ENCODE results near the gene NCKAP5.
"Not testable (repeated sequence)": the region's sequence is repeated elsewhere in the genome, so short reads cannot be mapped to it uniquely, and the experiment has no call there.

NCKAP5 gene

DNA sequence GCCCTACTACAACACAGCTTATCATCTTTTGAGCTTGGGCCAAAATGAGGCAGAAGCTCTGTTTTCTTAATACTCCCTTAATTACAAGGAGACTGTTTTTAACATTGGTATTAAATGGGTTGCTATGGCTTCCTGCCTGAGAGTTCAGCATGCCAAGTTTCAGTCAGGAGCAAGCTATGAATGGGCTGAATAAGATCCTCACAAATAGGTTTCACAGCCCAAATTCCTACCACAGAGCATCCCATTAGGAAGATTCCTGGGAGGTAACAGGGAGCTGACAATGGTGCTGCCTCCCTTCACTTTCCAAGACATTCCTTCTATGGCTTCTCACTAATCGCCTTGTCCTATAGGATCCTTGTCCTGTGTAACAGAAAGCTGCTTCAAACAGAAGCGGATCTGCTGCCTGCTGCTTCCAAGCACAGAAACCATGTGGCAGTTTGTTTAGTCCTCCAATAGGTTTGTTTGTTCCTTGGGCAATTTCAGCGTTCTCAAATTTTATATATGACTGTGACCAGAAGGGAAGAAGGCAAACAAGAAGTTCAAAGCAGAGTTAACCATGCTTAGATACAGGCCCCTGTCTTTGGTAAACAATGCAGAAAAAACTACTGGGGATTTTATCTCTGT lies 70.9 kb downstream of the NCKAP5 start:
- DNase-seq (ENCODE audit: low read depth in 2 of 2), result no peak

DNA sequence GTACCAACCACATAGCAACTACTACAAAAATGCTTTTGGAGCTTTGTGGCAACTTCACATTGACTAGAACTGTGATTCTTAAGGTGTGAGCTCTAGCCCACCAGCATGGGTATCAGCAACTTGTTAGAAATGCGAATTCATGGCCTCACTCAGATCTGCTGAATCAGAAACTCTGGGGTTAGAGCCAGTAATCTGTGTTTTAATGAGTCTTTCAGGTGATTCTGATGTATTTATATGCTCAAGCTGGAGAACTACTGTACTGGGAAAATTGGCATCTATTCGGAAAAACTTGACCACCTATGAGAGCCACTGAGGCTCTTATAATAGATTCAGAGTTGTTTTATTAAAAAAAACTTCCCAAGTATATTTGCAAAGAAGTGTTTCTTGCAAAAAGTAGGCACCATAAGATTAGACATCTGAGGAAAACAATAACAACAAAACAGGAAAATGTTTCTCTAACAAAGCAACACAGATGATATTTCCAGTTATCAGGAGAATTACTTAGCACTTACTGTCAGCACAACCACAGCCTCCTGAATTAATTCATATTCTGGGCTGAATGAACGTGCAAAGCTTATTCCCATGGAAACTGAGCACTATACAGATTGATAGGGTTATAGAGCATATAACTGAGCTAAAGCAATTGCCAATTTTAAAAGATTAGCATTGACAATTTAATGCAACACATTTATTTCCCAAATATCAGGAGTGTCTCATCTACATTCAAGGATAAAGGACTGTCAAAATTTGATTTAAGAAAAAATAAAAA lies 71.6 kb downstream of the NCKAP5 start:
- DNase-seq (ENCODE audit: low read depth in 2 of 2), result no peak

DNA sequence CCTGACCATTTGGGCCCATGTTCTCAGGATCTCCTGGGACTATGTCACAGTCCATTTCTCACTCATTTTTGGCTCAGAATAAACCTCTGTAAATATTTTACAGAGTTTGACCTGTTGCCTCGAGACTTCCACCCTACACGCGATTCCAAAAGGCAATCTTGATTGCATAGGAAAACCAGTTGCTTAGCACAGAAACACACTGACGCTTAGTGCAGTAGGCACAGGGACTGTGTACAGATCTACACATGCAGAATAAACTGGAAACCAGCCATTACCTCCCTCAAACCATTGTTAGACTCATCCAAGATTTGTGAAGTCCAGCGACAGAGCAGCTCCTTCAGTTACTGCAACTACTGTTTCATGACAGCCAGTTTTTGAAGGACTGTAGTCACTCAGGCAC lies 73.0 kb downstream of the NCKAP5 start:
- DNase-seq (ENCODE audit: low read depth in 2 of 2), result no peak

DNA sequence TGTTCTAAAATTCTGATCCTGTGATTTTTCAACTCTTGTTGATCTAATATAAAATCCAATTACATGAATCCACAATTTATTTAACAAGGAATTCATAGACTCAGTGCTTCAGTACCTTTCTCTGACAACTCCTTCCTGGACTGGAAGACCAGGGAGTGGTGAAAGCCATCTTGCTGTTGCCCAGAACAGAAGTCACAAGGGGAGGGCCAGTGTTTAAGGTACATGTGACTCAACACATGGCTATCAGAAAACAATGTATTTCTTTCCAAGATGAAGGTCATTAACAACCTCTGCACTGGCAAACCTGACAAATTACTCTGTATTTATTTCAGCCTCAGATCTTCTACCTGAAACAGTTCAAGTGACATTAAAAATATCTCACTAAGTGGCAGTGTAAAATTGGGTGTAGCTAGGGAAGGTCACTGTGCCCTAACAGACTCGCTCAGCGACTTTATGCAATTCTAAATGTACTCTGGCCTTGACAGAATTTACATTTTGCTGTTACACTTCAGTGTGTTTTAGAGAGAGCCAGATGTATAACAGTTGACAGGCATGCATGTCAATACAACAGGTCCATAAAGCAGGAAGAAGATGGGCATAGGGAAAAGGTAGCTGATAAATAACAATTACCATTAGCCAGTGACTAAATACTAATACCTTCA lies 75.4 kb downstream of the NCKAP5 start:
- DNase-seq (ENCODE audit: low read depth in 2 of 2), result no peak

DNA sequence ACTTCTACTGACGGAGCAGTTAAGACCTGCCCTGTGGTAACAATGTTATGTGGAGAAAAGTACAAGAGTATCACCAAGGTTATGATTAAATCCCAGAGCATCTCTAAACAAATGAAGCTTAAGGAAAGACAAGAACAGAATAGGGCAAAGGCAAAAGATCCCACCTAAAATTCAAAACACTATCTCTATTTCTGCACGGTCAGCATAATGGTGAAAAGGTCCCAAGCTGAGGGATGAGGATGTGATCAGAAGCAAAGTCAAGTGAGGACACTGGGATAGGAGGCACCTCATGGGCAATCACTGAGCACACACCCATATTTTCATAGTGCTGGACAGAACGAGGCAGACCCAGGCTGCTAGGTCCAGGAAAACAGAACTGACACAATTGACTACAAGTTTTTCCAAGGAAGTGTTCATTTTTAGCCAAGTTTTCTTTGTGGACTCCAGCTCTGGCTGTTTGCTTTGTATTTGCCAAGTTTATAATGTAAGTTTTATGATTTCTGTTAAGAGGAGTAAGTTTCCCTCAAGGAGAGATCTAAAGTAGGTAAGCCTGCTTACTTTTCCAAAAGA lies 77.8 kb downstream of the NCKAP5 start:
- no peak for DNase-seq (ENCODE audit: low read depth in 2 of 2)

DNA sequence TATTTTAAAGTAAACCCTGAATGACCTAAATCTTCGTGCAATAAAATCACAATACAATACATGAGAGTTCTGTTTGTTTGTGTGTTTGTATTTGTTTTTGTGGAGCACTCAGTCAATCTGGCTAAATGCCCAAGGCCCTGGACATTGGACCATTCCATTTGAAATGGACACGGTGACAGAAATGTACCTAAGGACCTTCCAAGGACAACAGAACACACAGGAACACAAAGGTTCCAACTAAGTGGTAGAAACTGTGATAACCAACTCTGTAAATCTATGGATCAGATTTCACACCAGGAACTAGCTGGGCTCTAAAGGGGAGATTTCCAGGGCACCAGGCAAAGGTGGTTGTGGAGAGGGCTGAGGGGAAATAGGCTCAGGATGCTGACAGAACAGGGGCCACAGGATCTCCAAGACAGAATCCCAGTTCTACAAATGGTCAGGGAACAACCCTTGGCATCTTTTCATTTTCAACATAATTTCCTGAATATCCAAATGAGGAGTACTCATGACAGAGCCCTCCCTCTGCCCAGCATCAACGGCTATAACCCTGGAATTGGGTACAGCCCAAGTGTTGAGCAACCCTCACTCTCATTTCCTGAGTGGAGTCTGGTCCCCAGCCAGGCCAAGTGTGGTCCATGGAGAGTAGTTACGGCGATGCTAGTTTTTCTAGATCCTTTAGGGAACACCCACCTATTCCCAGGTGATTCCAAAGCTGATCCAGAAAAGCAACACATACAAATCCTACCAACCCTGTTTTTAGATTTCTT lies 78.4 kb downstream of the NCKAP5 start:
- no peak for DNase-seq (ENCODE audit: low read depth in 2 of 2)

DNA sequence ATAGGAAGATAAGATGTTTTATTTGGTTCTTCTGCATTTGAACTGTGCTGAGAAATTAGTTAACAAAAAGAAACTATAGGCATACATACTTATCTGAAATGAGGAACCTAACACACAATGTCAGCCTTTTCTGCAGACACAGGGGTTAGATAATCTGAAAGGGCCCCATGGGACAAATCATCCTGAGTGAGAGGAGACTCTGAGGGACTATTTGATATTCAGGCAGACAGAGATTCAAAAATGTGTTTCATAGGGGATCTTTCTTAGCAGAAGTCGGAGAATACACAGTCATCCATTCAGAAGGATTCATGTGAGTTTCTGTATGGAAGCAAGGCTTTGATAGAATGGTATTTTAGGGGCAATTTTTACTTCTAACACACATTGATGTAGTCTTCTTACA lies 79.1 kb downstream of the NCKAP5 start:
- DNase-seq (ENCODE audit: low read depth in 2 of 2), result no peak

DNA sequence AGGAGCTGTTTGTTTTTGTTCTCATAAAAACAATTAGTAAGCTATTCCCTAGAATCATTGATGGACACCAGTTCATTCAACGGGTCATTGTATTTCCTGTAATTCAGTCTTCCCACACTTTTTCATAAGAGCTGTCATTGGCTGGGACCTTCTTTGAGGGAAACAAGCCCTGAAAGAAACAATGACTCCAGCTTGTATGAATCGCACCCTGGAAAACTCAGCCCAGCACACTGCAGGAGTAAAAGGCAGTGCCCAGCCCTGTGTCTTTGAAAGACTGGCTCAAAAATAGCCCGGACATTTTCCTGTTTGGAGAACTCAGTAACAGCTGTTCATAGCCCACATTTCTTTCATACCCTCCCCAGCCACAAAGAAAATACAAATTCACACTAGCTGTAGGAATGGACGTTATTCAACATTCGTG lies 81.5 kb downstream of the NCKAP5 start:
- DNase-seq (ENCODE audit: low read depth in 2 of 2), result no peak

DNA sequence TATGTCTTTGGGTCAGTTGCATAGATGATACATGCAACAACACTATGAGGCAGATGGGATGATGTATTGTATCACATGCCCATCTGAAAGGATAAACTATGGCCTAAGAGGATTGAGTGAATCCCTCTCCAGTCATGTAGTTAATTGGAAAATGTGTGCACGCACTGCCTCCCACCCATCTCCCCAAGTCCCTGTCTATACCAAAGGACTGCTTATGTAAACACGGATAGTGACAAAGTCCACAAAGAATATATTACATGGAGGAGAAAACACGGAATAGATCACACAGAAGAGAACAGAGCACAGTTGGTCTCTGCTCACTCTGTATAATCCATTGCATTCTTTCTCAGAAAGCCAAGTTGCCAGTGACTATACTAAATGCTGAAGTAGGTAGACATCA lies 82.4 kb downstream of the NCKAP5 start:
- no peak for DNase-seq (ENCODE audit: low read depth in 2 of 2)

DNA sequence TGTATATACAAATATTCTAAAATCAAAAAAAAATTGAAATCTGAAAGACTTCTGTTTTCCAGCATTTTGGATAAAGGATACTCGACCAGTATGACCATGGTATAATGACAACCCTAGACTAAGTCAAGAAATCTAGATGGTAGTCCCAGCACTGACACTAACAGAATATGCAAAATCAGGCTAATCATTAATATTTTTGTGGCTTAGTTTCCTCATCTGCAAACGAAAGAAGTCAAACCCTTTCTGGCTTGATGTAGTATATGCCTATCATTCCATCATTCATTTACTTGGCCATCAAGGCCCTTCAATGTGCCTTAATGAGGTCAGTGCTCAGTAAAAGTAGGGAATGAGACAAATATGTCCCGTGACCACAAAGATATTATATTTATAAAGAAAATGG lies 83.5 kb downstream of the NCKAP5 start:
- DNase-seq (ENCODE audit: low read depth in 2 of 2), result no peak

DNA sequence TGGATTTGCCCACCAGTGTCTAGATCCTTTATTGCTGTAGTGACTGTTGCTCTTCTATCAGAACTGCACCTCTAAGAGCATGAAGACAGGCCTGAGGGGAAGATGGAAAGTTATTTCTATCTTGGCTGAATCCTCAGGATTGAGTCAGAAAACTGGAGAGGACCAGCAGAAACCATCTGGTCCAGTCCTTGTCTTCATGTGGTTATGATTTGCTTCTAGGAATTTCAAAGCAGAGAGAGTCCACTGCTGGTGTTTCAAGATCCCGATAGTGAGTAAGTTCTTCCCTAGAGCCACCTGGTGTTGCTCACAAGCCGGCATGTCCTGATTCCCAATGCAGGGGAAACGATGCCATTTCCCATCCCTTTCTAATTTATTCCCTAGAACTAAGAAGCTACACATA lies 84.2 kb downstream of the NCKAP5 start:
- DNase-seq (ENCODE audit: low read depth in 2 of 2), result no peak

DNA sequence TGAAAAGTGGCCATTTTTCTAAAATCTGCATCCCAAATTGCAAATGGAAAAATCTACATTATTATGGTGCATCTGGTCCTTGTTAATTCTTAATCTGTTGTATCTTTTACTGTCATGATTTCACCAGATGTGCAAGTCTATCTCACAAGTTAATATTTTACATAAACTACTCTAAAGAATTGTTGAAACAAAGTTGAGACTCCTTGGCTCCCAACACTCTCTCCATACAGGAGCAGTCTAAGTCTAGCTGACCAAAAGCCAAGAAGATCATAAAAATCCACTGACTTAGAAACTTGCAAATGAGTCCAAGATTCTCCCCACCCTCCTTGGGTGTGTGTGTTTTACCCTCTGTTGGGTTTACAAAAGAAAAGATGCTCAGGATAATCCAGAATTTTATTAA lies 85.1 kb downstream of the NCKAP5 start:
- DNase-seq (ENCODE audit: low read depth in 2 of 2), result no peak

DNA sequence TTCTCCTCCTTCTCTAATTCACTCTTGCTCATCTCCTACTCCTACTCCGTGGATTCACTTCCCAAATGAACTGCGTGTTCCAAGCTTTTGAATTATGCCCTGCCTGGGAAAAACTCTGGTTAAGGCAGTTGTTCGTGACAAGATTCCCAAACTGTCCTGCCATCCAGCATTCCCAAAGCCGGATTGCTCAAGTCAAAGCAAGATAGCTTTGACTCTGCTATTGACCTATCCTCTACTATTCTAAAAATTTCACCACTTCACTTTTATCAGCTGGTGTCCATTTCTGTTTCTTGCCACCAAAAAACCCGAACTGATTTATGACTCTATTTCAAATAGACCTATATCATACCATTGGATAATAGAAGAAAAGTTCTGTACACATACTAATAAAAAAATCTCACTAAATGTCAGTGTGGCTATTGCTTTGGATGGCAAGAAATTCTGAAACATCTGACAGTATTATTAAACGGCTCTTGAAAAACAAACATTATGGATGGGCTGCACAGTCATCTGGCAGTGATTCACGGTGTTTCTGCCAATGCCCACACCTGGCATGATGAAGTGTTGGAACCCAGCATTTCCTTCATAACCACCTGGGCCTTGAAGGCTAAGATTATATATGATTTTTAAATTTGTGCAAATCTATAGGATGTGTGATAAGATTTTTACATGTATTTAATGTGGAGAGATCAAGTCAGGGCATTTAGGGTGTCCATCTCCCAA lies 87.4 kb downstream of the NCKAP5 start:
- DNase-seq (ENCODE audit: low read depth in 2 of 2), result no peak

DNA sequence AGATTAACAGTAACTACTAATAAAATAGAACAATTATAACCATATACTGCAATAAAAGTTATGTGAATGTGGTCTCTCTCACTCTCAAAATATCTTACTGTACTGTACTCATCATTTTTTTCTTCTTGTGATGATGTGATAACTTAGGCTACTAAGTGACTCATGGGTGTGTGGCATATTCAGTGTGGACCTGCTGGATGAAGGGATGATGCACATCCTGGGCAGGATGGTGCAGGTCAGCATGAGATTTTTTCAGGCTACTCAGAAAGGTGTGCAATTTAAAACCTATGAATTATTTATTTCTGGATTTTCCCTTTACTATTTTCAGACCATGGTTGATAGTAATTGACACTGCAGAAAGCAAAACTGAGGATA lies 90.7 kb downstream of the NCKAP5 start:
- DNase-seq (ENCODE audit: low read depth in 2 of 2), result no peak

DNA sequence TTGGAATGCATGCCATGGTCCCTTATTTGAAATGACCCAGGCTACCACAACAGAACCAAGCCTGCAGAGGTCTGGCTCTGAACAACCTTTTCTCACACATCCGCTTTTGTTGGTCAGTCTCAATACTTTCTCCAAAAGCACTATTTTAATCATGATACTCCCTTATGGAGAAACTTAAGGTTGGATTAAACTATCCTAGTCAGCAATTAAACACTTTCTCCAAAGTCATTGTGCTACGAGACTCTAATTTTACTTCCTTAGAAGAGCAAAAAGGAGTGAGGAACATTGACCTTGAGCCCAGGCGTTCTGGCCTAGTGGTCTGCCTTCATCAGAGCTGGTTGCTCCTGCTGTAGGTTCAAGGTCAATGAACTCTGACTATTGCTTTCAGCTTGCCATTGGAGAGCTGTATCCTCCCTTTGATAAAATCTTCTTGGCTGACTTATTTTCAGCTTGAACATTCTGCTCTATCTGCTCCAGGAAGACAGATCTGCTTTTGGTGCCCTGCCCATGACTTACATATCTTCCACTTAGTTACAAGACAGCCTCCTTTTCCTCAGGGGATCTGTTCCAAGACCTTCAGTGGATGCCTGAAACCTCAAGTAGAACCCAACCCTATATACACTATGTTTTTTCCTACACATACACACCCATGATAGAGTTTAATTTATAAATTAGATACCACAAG lies 91.2 kb downstream of the NCKAP5 start:
- DNase-seq (ENCODE audit: low read depth in 2 of 2), result no peak

DNA sequence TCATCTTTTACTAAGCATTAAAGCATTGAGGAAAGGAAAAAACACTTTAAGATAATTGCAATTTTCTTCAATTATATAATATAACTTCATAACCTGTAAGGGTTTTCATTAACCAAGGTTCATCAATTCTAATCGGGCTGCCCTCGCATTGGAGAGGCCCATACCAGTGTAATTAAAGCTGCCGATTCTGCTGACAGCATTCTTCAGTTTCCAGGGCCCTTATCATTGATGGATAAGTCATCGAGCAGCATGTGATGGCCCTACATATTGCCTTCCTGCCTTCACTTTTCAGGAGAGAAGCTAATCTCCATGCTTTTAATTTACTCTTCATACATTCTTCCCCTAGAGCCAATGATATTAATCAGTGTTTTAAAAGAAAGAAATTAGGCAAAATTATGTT lies 92.0 kb downstream of the NCKAP5 start:
- DNase-seq (ENCODE audit: low read depth in 2 of 2), result no peak

DNA sequence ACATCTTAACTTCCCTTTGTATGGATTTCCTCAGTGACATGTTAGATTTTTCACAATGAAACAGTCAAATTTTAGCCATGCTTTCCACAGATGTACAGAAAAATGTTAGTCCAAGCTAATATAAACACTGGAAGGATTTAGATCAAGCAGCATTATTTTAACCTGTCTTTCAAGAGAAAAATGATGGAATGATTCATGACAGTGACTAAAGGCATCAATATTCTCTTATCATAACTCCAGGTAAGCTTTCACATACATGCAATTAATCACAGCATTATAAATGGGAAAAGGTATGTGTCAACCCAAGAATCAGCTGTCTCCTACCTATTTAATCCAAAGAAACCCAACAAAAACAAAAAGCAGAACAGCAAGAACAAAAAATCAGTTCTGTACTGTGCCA lies 92.7 kb downstream of the NCKAP5 start:
- DNase-seq (ENCODE audit: low read depth in 2 of 2), result no peak

DNA sequence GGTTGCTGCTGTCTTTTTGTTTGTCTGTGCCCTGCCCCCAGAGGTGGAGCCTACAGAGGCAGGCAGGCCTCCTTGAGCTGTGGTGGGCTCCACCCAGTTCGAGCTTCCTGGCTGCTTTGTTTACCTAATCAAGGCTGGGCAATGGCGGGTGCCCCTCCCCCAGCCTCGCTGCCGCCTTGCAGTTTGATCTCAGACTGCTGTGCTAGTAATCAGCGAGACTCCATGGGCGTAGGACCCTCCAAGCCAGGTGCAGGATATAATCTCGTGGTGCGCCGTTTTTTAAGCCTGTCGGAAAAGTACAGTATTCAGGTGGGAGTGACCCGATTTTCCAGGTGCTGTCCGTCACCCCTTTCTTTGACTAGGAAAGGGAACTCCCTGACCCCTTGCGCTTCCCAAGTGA lies 97.8 kb downstream of the NCKAP5 start:
- not testable (repeated sequence) for DNase-seq (ENCODE audit: low read depth in 2 of 2)

DNA sequence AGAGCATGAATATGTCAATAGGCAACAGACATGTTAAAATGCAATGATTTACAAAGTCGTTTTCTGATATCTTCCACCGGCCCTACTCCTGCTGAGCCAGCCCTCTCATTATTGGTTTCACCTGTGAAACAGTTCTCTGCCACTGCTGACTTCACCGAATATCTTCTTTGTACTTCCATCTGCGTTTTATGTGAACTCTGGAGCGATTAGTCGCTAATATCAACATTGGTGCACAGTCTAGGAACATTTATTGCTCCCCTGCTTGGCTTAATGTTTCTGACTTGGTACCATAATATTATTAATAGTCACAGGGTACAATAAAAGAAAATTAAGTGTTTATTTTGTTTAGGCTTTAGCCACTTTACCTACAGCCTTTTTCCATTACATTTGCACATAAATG lies 105.5 kb downstream of the NCKAP5 start:
- no peak for DNase-seq (ENCODE audit: low read depth in 2 of 2)

DNA sequence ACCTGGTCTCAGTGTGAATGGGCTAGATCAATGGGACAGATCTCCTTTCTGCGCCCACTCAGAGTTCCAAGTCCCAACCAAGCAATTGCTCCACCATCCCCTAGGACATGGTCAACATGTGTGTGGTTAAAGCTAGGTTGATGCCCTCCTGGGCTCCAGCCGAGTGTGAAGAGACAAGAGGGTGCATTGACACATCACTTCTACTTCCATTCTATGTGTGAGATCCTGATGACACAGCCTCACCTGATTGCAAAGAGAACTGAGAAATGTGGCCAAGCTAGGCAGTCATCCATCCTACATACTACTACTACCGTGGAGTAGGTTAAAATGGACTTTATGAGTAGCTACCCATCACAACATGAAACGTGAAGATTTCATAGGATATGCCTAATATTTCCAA lies 106.8 kb downstream of the NCKAP5 start:
- DNase-seq (ENCODE audit: low read depth in 2 of 2), result no peak

DNA sequence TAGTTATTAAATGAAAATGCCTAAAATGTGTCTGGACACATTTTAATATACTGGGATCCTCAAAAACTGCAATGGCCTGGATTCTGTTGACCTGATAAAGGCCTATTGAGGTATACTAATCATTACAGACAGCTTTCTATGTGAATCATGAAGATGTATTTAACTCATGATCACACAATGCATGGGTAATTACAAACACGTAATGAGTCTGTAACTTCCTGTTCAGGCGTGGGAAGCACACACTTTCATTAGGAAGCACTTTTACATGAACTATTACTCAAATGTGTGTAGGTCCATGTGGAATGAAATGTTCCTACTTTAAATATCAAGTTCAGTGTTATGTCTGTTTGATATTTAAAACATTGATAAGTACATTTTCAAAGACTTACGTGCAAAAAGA lies 108.7 kb downstream of the NCKAP5 start:
- no peak for DNase-seq (ENCODE audit: low read depth in 2 of 2)

Data from stimulated activated CD8-positive, alpha-beta memory T cell treated with anti-CD3 and anti-CD28 coated beads, Interleukin-7, amount 100 ng/mL, for 4 hours (primary cell).